ENCODE results near the gene EXOSC10. TPM values are rescaled to one million over a fixed set of nuclear protein-coding genes. Genes with fewer than 3 reads are reported as not detected.

The EXOSC10 gene
- 59.5 and 72.9 TPM in 2 replicates for total RNA-seq (2014; rRNA removed; shearing (Covaris generic))
- polyA plus RNA-seq (2016; fragmentation: Nextera tagmentation; extraction: Ambion mirVana), result 39.3 and 55.5 TPM in 2 replicates
- long read RNA-seq, transcript EXOSC10-202 (25 exons, 2,808 nt), result major isoform, 8 of 18 reads
- long read RNA-seq, partial matches to known transcripts, result 9 of 18 reads
- long read RNA-seq, other reads (novel, unspliced or antisense), result 0 of 18 reads

DNA sequence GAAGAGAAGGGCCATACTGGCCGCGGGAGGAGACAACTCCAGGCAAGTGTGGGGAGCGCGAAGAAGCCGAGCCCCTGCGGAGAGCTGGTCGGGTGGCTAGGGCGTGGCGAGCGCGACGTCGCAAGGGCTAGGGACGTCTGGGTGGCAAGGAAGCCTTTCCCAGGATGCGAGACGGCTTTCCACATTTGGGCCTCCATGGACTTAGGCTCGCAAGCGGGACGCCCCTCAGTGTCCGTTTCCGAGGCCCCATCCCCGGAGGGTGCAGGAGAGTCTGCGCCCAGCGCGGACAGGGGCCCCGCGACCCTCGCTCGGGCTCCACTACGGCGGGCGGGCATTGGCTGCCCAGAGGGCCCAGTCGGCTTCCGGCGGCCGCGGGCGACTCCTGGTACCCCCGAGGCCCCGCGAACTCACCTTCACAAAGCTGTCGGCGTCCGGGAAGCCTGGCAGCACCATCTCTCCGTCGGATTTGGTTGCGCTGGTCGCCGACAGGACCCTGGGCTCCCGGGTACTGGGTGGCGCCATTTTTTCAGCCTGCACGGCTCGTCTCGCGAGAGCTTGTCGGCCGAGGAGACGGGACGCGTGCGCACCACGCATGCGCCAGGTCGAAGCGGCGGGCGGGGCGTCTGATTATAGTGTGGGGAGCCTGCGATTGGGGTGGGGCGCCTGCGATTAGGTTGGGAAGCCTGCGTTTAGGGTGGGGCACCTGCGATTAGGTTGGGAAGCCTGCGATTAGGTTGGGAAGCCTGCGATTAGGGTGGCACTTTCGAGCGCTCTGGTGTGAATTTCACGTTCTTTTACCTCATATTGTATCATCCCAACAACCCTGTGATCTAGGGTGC, at the start of gene EXOSC10:
Gene EXOSC10, minus strand, starts transcription at position 560 of the 839 bp plus-strand sequence. Its CDS starts 38 bp downstream, at position 522.
- DNase-seq (ENCODE audit: low spot score) (peak; percentile 97), ATAC-seq (peak; percentile 94)
- TF ChIP-seq ZNF114 (CRISPR knock-in tag; IDR thresholded peaks at IDR 0.05), result no peak
- peak; percentile 85 for TF ChIP-seq POLR2AphosphoS5 (IDR thresholded peaks at IDR 0.05; ENCODE audit: low read depth)
- TF ChIP-seq NANOG (IDR thresholded peaks at IDR 0.05; ENCODE audit: borderline replicate concordance), result no peak
- Histone ChIP-seq H3K4me1 (ENCODE audit: insufficient read depth) (peaks cover 7% of the 10 kb centered on the region), H3K4me2 (peak within 1 kb of the TSS; percentile 94), H4K20me1 (replicated peaks; ENCODE audit: insufficient read depth) (peaks cover 13% of the 10 kb centered on the region), H3K9me2 (ENCODE audit: insufficient read depth) (no peaks in the 10 kb centered on the region), H3K79me2 (replicated peaks; ENCODE audit: insufficient read depth) (peaks cover 21% of the 10 kb centered on the region), H3K27me3 (ENCODE audit: insufficient read depth) (no peaks in the 10 kb centered on the region), H2AFZ (peak within 1 kb of the TSS; percentile 95), H3K36me3 (ENCODE audit: insufficient read depth) (peaks cover 24% of the 10 kb centered on the region), H3F3A (replicated peaks; ENCODE audit: low read depth) (no peaks in the 10 kb centered on the region), H3K4me3 (peak within 1 kb of the TSS; percentile 99), H3K27ac (ENCODE audit: low read depth) (peak within 1 kb of the TSS; percentile 90)
- Mint-ChIP-seq H3K4me3 (peak within 1 kb of the TSS; percentile 94), H3K9me3 (no peaks in the 10 kb centered on the region), H3K27ac (peak within 1 kb of the TSS; percentile 98), H3K36me3 (ENCODE audit: low read depth) (peaks cover 35% of the 10 kb centered on the region), H3K4me1 (peaks cover 4% of the 10 kb centered on the region), H3K27me3 (ENCODE audit: insufficient read depth, low read depth, poor library complexity) (peaks cover 1% of the 10 kb centered on the region)

- Histone ChIP-seq H3K36me3 (ENCODE audit: insufficient read depth) (0 out of 2 replicates have a peak, but pooled peaks cover 17% of the 10 kb centered on the region), H3K4me3 (no peak overlapping the region)
Observed at GRCh38 chr1:11147197-11147770, 47.6 kb upstream of the EXOSC10 start.

More at GRCh38 chr1:11147197-11147770, 47.6 kb upstream of the EXOSC10 start:
- Histone ChIP-seq H3K27ac (ENCODE audit: low read depth) (0 out of 2 replicates have a peak overlapping the region, but pooled peaks have one; percentile 66), H3K79me2 (replicated peaks; ENCODE audit: insufficient read depth) (no peaks in the 10 kb centered on the region), H4K20me1 (replicated peaks; ENCODE audit: insufficient read depth) (no peaks in the 10 kb centered on the region; the same call in 1 of the 2 replicates), H3K9me2 (ENCODE audit: insufficient read depth) (no peaks in the 10 kb centered on the region), H3K4me1 (ENCODE audit: insufficient read depth) (peaks cover 4% of the 10 kb centered on the region; the same call in 1 of the 2 replicates), H3K27me3 (ENCODE audit: insufficient read depth) (no peaks in the 10 kb centered on the region), H3K4me2 (no peak overlapping the region), H3F3A (replicated peaks; ENCODE audit: low read depth) (peaks cover 4% of the 10 kb centered on the region; the same call in 1 of the 2 replicates), H2AFZ (no peak overlapping the region)
- TF ChIP-seq REST (IDR thresholded peaks at IDR 0.05; ENCODE audit: unreplicated experiment), result no peak
- peaks cover 59% of the 10 kb centered on the region for H3K36me3 Mint-ChIP-seq (ENCODE audit: low read depth)
- H3K9me3 Mint-ChIP-seq, result no peaks in the 10 kb centered on the region
- H3K4me1 Mint-ChIP-seq, result peaks cover 21% of the 10 kb centered on the region; the same call in 2 of the 3 replicates
- no peak overlapping the region for H3K4me3 Mint-ChIP-seq
- DNase-seq (ENCODE audit: low spot score), result no peak
- H3K27me3 Mint-ChIP-seq (ENCODE audit: insufficient read depth, low read depth, poor library complexity), result no peaks in the 10 kb centered on the region
- ATAC-seq, result no peak; the same call in 2 of the 3 replicates
- H3K27ac Mint-ChIP-seq, result peak overlapping the region; percentile 60; the same call in 1 of the 2 replicates
